Bronchial epithelial cell (primary cell): ENCODE measurements around the gene PITX1. TPM values are rescaled to one million over a fixed set of nuclear protein-coding genes. Genes with fewer than 3 reads are reported as not detected.

Experiments
- DNase-seq: peaks from one replicate; pipeline ENCODE4 v3.0.0-alpha.2; 2010; ENCODE audit warnings: low read depth
- FAIRE-seq: peaks from 2 replicates; lab custom pipeline; 2011; peaks lifted over from hg19 to GRCh38; lab: Jason Lieb, UNC
- H3K27me3 ChIP-seq: 2 replicates; pipeline ENCODE4 v1.5.1; 2011; ENCODE audit warnings: low read length; ENCODE audit not compliant: control insufficient read depth, insufficient read depth
- H3K36me3 ChIP-seq: 2 replicates; pipeline ENCODE4 v1.5.1; 2011; ENCODE audit warnings: low read length; ENCODE audit not compliant: control insufficient read depth, insufficient read depth
- H3K4me3 ChIP-seq: 2 replicates; pipeline ENCODE4 v1.5.1; 2011; ENCODE audit warnings: mild to moderate bottlenecking, low read depth, low read length, control low read depth
- total RNA-seq: library from RNA; depleted of rRNA; stranded (reverse); fragments of >200 nt; gene quantifications from 2 replicates; pipeline ENCODE4 v1.2.1, GENCODE V29; 2014
- TF ChIP-seq, protein P1 (sequence below): IDR thresholded peaks from 2 replicates; pipeline ENCODE4 v1.5.1; 2011; ENCODE audit warnings: mild to moderate bottlenecking, moderate library complexity, low read length, control low read depth, inconsistent platforms; ENCODE audit not compliant: insufficient read depth, severe bottlenecking

The PITX1 gene
- total RNA-seq, 1 donor from 2014 or later: 87.7 TPM

DNA sequence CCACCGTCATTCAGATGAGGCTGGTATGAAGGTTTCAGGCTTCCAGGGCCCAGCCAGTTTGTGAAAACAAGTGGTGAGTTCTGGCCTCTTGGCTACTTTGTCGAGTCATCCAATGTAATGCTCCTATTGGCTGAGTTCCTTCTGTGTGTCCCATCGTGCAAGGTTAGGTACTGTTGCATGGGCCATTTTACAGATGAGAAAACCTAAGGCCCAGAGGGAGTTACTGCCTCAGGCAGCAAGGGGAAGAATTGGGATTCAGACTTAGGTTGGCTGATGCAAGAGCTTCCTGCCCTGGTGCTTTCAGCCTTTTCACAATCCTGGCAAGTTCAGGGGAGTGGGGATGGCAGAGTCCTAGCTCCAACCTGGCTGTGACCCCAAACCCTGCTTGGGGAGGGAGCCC, 17.4 kb upstream of the PITX1 start:
- FAIRE-seq: no peak
- Histone ChIP-seq H3K27me3 (no peaks in the 10 kb centered on the region), H3K4me3 (no peak overlapping the region), H3K36me3 (no peaks in the 10 kb centered on the region)
- DNase-seq: no peak
- TF ChIP-seq, protein P1, sequence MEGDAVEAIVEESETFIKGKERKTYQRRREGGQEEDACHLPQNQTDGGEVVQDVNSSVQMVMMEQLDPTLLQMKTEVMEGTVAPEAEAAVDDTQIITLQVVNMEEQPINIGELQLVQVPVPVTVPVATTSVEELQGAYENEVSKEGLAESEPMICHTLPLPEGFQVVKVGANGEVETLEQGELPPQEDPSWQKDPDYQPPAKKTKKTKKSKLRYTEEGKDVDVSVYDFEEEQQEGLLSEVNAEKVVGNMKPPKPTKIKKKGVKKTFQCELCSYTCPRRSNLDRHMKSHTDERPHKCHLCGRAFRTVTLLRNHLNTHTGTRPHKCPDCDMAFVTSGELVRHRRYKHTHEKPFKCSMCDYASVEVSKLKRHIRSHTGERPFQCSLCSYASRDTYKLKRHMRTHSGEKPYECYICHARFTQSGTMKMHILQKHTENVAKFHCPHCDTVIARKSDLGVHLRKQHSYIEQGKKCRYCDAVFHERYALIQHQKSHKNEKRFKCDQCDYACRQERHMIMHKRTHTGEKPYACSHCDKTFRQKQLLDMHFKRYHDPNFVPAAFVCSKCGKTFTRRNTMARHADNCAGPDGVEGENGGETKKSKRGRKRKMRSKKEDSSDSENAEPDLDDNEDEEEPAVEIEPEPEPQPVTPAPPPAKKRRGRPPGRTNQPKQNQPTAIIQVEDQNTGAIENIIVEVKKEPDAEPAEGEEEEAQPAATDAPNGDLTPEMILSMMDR: no peak

DNA sequence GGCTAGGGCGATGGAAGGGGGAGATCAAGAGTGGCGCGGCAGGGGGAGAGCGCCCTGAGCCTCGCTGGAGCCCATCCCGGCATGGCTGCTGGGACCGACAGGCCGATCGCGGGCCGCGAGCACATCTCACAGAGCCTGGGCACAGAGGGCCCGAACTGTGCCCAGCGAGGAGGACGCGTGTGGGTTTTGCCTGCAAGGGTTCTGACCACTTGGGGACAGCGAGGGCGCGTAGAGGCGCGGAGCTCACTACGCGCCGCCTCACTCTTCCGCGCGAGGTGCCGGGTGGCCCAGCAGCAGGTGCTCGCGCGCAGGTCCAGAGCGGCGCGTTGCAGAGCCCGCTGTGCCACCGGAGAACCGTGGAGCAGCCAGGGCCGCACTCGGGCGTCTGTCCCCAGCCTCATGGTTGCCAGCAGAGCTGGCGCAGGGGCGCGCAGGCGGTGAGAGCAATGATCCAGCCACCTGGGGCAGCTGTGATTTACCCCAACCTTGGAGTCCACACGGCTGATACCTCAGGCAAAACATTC, 16.3 kb upstream of the PITX1 start:
- FAIRE-seq (no peak), DNase-seq (no peak)
- no peaks in the 10 kb centered on the region for H3K36me3 ChIP-seq
- TF ChIP-seq, protein P1: no peak
- H3K4me3 ChIP-seq: no peak overlapping the region
- H3K27me3 ChIP-seq: peaks cover 1% of the 10 kb centered on the region

DNA sequence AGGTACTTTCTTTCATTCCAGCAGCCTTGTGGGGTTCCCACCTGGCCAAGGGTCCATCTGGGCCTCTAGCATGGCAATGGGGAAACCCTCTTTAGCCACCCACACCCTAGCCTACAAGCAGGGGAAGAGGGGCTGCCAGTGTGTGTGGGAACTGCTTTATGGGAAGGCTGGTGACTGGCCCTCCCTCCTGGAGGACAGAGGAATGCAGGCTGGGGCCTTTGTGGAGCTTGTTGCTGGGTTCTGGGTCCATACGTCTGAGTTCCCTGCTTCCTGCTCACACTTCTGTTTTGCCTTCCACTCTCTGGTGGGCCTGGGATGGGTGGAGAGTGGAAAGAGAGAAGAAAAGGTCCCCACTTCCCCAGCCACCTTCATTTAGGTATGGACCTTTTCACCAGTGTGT, 14.9 kb upstream of the PITX1 start:
- TF ChIP-seq, protein P1: no peak
- peaks cover 1% of the 10 kb centered on the region for H3K27me3 ChIP-seq
- FAIRE-seq: no peak
- no peak overlapping the region for H3K4me3 ChIP-seq
- H3K36me3 ChIP-seq: no peaks in the 10 kb centered on the region
- DNase-seq: no peak

DNA sequence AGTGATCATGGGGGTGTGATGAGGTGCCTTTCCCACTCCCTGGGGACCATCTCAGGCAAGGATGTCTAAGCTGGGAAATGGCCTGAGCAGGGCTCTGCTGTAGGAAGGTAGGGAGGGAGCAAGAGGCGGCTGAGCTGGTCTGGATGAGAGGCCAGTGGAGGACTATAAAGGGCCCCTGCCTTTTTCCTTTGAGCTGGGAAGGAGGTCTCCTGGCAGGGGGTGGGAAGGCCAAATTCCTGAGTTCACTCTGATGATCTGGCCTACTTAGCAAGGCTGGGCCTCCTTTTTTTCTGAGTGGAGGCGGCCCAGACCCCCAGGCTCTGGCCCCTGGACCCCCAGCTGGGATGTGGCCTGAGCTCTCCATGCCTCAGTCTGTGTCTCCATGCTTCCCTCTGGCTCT, 14.3 kb upstream of the PITX1 start:
- Histone ChIP-seq H3K4me3 (no peak overlapping the region), H3K27me3 (peaks cover 1% of the 10 kb centered on the region), H3K36me3 (no peaks in the 10 kb centered on the region)
- FAIRE-seq (no peak), DNase-seq (no peak)
- TF ChIP-seq, protein P1: no peak

DNA sequence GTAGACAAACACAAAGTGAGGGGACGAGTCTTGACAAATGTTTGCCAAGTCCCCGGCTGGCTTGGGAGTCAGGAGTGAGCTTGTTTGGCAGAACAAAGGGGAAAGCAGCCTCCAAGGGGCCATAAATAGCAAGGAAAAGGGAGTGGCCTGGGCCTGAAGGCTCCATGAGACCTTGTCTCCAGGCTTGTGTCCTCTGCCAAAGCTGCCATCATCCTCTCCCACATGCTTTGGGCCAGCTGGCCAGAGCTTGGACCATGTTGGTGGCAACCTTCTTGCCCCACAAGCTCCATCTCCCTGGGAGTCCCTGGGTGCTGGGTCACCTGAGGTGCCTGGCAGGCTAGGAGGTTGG, 13.3 kb upstream of the PITX1 start:
- peak; percentile 23 for FAIRE-seq
- Histone ChIP-seq H3K27me3 (peaks cover 3% of the 10 kb centered on the region), H3K4me3 (no peak overlapping the region)

More for the DNA sequence above, 13.3 kb upstream of the PITX1 start:
- TF ChIP-seq, protein P1: no peak
- no peak for DNase-seq
- H3K36me3 ChIP-seq: no peaks in the 10 kb centered on the region
